ENCODE data around the gene AGPAT4.

Gene AGPAT4

DNA sequence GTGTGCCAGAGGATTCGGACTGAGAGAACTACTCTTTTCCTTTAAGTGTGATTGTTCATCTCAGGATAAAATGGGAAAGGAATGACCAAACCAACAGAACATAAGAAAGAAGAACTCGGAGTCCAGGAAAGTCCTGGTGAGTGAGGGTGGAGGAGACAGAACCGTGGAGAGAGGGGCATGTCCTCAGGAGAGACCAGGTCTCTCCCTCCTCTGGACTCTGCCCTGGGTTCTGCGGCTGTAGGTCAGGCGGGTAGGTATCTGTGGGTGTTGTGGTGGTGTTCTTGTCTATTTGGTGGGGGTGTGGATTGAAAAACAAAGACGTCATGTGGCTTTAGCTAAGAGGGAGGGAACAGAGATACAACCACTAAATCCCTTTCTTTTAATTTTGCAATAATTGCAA lies 29.1 kb upstream of the AGPAT4 start:
- Histone ChIP-seq H4K20me1 (ENCODE audit: insufficient read depth, low read length, poor library complexity, severe bottlenecking) (no peaks in the 10 kb centered on the region), H3K4me1 (ENCODE audit: insufficient read depth, low read length, poor library complexity, severe bottlenecking) (no peaks in the 10 kb centered on the region), H3K36me3 (ENCODE audit: insufficient read depth, low read length) (no peaks in the 10 kb centered on the region), H3K9me2 (replicated peaks; ENCODE audit: low read depth, low read length) (no peaks in the 10 kb centered on the region), H3K27me3 (ENCODE audit: insufficient read depth, low read length, poor library complexity, severe bottlenecking) (no peaks in the 10 kb centered on the region), H3K79me2 (ENCODE audit: insufficient read depth, low read length) (no peaks in the 10 kb centered on the region), H3F3A (ENCODE audit: low read depth) (no peaks in the 10 kb centered on the region), H3K4me3 (ENCODE audit: low read length, poor library complexity, severe bottlenecking) (no peak overlapping the region), H2AFZ (ENCODE audit: low read length) (no peak overlapping the region), H3K4me2 (ENCODE audit: low read depth, low read length, poor library complexity, severe bottlenecking) (no peak overlapping the region), H3K9ac (ENCODE audit: low read depth, low read length, poor library complexity, severe bottlenecking) (no peak overlapping the region), H3K9me3 (ENCODE audit: insufficient read depth, low read depth, low read length) (peaks cover 3% of the 10 kb centered on the region; the same call in 1 of the 2 replicates)
- TF ChIP-seq, protein P1, sequence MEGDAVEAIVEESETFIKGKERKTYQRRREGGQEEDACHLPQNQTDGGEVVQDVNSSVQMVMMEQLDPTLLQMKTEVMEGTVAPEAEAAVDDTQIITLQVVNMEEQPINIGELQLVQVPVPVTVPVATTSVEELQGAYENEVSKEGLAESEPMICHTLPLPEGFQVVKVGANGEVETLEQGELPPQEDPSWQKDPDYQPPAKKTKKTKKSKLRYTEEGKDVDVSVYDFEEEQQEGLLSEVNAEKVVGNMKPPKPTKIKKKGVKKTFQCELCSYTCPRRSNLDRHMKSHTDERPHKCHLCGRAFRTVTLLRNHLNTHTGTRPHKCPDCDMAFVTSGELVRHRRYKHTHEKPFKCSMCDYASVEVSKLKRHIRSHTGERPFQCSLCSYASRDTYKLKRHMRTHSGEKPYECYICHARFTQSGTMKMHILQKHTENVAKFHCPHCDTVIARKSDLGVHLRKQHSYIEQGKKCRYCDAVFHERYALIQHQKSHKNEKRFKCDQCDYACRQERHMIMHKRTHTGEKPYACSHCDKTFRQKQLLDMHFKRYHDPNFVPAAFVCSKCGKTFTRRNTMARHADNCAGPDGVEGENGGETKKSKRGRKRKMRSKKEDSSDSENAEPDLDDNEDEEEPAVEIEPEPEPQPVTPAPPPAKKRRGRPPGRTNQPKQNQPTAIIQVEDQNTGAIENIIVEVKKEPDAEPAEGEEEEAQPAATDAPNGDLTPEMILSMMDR (conservative IDR thresholded peaks at IDR 0.05; ENCODE audit: low read length): no peak
- no peak for TF ChIP-seq EZH2phosphoT487 (IDR thresholded peaks at IDR 0.05; ENCODE audit: borderline replicate concordance)

DNA sequence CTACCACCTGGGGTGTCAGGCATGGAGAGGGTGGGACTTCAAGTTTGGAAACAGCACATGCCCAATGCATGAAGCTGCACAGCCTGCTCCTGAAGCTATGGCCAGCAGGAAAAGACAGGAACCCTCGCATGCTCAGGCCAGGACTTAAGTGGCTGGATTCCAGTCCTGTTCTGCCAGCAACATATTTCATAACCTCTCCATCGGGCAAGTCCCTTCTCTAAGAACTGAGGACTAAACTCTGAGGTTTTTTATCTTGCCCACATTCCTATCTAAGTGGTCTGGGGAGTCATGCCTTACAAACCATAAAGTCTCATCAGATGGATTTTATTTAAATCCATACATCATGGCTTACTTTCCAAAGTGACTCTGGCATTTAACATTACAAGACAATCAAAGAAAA lies 27.5 kb upstream of the AGPAT4 start:
- H3K36me3 ChIP-seq (ENCODE audit: insufficient read depth, low read length): no peaks in the 10 kb centered on the region
- H3K9me3 ChIP-seq (ENCODE audit: insufficient read depth, low read depth, low read length): peaks cover 3% of the 10 kb centered on the region; the same call in 1 of the 2 replicates
- H4K20me1 ChIP-seq (ENCODE audit: insufficient read depth, low read length, poor library complexity, severe bottlenecking): no peaks in the 10 kb centered on the region
- no peak for TF ChIP-seq EZH2phosphoT487 (IDR thresholded peaks at IDR 0.05; ENCODE audit: borderline replicate concordance)
- TF ChIP-seq, protein P1 (conservative IDR thresholded peaks at IDR 0.05; ENCODE audit: low read length): no peak
- H3F3A ChIP-seq (ENCODE audit: low read depth): no peaks in the 10 kb centered on the region
- H2AFZ ChIP-seq (ENCODE audit: low read length): no peak overlapping the region
- no peaks in the 10 kb centered on the region for H3K4me1 ChIP-seq (ENCODE audit: insufficient read depth, low read length, poor library complexity, severe bottlenecking)
- no peak overlapping the region for H3K4me3 ChIP-seq (ENCODE audit: low read length, poor library complexity, severe bottlenecking)
- no peak overlapping the region for H3K4me2 ChIP-seq (ENCODE audit: low read depth, low read length, poor library complexity, severe bottlenecking)
- H3K79me2 ChIP-seq (ENCODE audit: insufficient read depth, low read length): no peaks in the 10 kb centered on the region
- no peak overlapping the region for H3K9ac ChIP-seq (ENCODE audit: low read depth, low read length, poor library complexity, severe bottlenecking)
- no peaks in the 10 kb centered on the region for H3K9me2 ChIP-seq (replicated peaks; ENCODE audit: low read depth, low read length)
- no peaks in the 10 kb centered on the region for H3K27me3 ChIP-seq (ENCODE audit: insufficient read depth, low read length, poor library complexity, severe bottlenecking)

DNA sequence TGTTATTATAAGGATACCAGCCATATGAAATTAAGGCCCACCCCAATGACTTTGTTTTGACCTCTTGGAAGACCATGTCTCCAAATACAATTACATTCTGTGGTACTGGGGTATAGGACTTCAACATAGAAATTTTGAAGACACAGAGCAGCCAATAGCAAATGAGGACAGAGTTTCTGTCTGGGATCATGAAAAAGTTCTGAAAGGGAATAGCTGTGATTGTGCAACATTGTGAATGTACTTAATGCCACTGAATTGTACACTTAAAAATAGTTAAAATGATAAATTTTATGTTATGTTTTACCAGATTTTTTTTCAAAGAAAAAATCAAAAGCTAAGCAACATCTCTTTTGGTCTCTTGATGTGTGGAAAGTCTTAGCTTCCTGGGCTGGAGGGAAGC lies 27.0 kb upstream of the AGPAT4 start:
- Histone ChIP-seq H4K20me1 (ENCODE audit: insufficient read depth, low read length, poor library complexity, severe bottlenecking) (no peaks in the 10 kb centered on the region), H3K9me3 (ENCODE audit: insufficient read depth, low read depth, low read length) (peaks cover 3% of the 10 kb centered on the region; the same call in 1 of the 2 replicates), H3K4me3 (ENCODE audit: low read length, poor library complexity, severe bottlenecking) (no peak overlapping the region), H3K9me2 (replicated peaks; ENCODE audit: low read depth, low read length) (no peaks in the 10 kb centered on the region), H3K4me2 (ENCODE audit: low read depth, low read length, poor library complexity, severe bottlenecking) (no peak overlapping the region), H2AFZ (ENCODE audit: low read length) (no peak overlapping the region), H3K4me1 (ENCODE audit: insufficient read depth, low read length, poor library complexity, severe bottlenecking) (no peaks in the 10 kb centered on the region), H3K9ac (ENCODE audit: low read depth, low read length, poor library complexity, severe bottlenecking) (no peak overlapping the region), H3K79me2 (ENCODE audit: insufficient read depth, low read length) (no peaks in the 10 kb centered on the region), H3K27me3 (ENCODE audit: insufficient read depth, low read length, poor library complexity, severe bottlenecking) (no peaks in the 10 kb centered on the region), H3F3A (ENCODE audit: low read depth) (no peaks in the 10 kb centered on the region), H3K36me3 (ENCODE audit: insufficient read depth, low read length) (no peaks in the 10 kb centered on the region)
- TF ChIP-seq, protein P1 (conservative IDR thresholded peaks at IDR 0.05; ENCODE audit: low read length): no peak
- no peak for TF ChIP-seq EZH2phosphoT487 (IDR thresholded peaks at IDR 0.05; ENCODE audit: borderline replicate concordance)
